SK-N-SH (cell line): ENCODE results near the gene WDR26.
"Not testable (repeated sequence)": the region's sequence is repeated elsewhere in the genome, so short reads cannot be mapped to it uniquely, and the experiment has no call there.

Experiments used
- JUND ChIP-seq: IDR thresholded peaks from 2 replicates; pipeline ENCODE4 v1.4.0; 2012
- MEF2A ChIP-seq: IDR thresholded peaks from 2 replicates; pipeline ENCODE4 v1.4.0; 2012; ENCODE audit warnings: low read depth, borderline replicate concordance
- NRF1 ChIP-seq: IDR thresholded peaks from 2 replicates; pipeline ENCODE4 v1.6.1; 2012; ENCODE audit warnings: low read depth, mild to moderate bottlenecking, low read length
- RAD21 ChIP-seq: IDR thresholded peaks from 2 replicates; pipeline ENCODE4 v1.6.1; 2012; ENCODE audit warnings: mild to moderate bottlenecking, low read length
- RFX5 ChIP-seq: IDR thresholded peaks from 2 replicates; pipeline ENCODE4 v1.6.1; 2012; ENCODE audit warnings: mild to moderate bottlenecking, improper control_type of control experiment, low read length
- TF ChIP-seq, protein P1 (sequence below): fragments of 200-600 bp; sonication (generic); IDR thresholded peaks from 2 replicates; pipeline ENCODE4 v1.6.1; 2017; ENCODE audit warnings: antibody characterized with exemption, mild to moderate bottlenecking, moderate library complexity

DNA sequence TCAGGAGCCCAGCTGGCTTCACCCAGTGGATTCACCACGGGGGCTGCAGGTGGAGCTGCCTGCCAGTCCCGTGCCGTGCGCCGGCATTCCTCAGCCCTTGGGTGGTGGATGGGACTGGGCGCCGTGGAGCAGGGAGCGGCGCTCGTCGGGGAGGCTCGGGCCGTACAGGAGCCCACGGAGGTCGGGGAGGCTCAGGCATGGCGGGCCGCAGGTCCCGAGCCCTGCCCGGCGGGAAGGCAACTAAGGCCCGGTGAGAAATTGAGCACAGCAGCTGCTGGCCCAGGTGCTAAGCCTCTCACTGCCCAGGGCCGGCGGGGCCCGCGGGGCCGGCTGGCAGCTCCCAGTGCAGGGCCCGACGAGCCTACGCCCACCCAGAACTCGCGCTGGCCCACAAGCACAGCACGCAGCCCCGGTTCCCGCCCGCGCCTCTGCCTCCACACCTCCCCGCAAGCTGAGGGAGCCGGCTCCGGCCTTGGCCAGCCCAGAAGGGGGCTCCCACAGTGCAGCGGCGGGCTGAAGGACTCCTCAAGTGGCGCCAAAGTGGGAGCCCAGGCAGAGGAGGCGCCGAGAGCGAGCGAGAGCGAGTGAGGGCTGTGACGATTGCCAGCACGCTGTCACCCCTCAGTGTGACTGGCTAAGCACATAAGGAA is 82.0 kb downstream of the WDR26 start:
- TF ChIP-seq RAD21, MEF2A, RFX5, JUND, NRF1: not testable (repeated sequence)
- TF ChIP-seq, protein P1, sequence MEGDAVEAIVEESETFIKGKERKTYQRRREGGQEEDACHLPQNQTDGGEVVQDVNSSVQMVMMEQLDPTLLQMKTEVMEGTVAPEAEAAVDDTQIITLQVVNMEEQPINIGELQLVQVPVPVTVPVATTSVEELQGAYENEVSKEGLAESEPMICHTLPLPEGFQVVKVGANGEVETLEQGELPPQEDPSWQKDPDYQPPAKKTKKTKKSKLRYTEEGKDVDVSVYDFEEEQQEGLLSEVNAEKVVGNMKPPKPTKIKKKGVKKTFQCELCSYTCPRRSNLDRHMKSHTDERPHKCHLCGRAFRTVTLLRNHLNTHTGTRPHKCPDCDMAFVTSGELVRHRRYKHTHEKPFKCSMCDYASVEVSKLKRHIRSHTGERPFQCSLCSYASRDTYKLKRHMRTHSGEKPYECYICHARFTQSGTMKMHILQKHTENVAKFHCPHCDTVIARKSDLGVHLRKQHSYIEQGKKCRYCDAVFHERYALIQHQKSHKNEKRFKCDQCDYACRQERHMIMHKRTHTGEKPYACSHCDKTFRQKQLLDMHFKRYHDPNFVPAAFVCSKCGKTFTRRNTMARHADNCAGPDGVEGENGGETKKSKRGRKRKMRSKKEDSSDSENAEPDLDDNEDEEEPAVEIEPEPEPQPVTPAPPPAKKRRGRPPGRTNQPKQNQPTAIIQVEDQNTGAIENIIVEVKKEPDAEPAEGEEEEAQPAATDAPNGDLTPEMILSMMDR = not testable (repeated sequence)
